AG04449 (cell line): ENCODE measurements around the gene HOXB5.

Experiments used
- CTCF ChIA-PET: fragments of 350-600 bp; formaldehyde crosslinking; extraction: SDS; loops from one replicate; lab custom pipeline; 2021; ENCODE audit warnings: antibody characterized with exemption; lab: Yijun Ruan, JAX
- POLR2A ChIA-PET: fragments of 400-600, 350-600 bp; formaldehyde crosslinking; extraction: SDS; loops from one replicate; lab custom pipeline; 2020; ENCODE audit warnings: antibody characterized with exemption, inconsistent platforms; lab: Yijun Ruan, JAX
- DNase-seq: peaks from one replicate; pipeline ENCODE4 v3.0.0-alpha.2; 2010; ENCODE audit warnings: low read depth, low spot score
- H3K4me3 ChIP-seq: 2 replicates; pipeline ENCODE4 v1.5.1; 2011; ENCODE audit warnings: low read depth, mild to moderate bottlenecking, control low read depth, low read length
- TF ChIP-seq, protein P1 (sequence below): IDR thresholded peaks from one replicate; pipeline ENCODE4 v1.5.1; 2011; ENCODE audit warnings: mild to moderate bottlenecking, moderate library complexity, low read length, control low read depth, inconsistent platforms; ENCODE audit not compliant: insufficient read depth; ENCODE audit errors: missing control alignments

The HOXB5 gene

GRCh38 chr17:48593126-48593829 is at the start of gene HOXB5:
TSS of gene HOXB5 (minus strand) at chr17:48593779. CDS start at chr17:48593682, 97 bp downstream.
- no peak for DNase-seq
- CTCF ChIA-PET = interaction anchor here (0.6 to 8.4 kb wide), 36 partner anchors 14 to 441 kb away, joined by 3 to 80 read pairs (median 6); partner anchors contain the start of gene HOXB8
- TF ChIP-seq, protein P1, sequence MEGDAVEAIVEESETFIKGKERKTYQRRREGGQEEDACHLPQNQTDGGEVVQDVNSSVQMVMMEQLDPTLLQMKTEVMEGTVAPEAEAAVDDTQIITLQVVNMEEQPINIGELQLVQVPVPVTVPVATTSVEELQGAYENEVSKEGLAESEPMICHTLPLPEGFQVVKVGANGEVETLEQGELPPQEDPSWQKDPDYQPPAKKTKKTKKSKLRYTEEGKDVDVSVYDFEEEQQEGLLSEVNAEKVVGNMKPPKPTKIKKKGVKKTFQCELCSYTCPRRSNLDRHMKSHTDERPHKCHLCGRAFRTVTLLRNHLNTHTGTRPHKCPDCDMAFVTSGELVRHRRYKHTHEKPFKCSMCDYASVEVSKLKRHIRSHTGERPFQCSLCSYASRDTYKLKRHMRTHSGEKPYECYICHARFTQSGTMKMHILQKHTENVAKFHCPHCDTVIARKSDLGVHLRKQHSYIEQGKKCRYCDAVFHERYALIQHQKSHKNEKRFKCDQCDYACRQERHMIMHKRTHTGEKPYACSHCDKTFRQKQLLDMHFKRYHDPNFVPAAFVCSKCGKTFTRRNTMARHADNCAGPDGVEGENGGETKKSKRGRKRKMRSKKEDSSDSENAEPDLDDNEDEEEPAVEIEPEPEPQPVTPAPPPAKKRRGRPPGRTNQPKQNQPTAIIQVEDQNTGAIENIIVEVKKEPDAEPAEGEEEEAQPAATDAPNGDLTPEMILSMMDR = no peak
- peak within 1 kb of the TSS; percentile 76 for H3K4me3 ChIP-seq
- POLR2A ChIA-PET = interaction anchor here (0.8 to 3.3 kb wide), 16 partner anchors 17 to 257 kb away, joined by 3 to 14 read pairs (median 5); partner anchors contain the start of gene HOXB8

DNA sequence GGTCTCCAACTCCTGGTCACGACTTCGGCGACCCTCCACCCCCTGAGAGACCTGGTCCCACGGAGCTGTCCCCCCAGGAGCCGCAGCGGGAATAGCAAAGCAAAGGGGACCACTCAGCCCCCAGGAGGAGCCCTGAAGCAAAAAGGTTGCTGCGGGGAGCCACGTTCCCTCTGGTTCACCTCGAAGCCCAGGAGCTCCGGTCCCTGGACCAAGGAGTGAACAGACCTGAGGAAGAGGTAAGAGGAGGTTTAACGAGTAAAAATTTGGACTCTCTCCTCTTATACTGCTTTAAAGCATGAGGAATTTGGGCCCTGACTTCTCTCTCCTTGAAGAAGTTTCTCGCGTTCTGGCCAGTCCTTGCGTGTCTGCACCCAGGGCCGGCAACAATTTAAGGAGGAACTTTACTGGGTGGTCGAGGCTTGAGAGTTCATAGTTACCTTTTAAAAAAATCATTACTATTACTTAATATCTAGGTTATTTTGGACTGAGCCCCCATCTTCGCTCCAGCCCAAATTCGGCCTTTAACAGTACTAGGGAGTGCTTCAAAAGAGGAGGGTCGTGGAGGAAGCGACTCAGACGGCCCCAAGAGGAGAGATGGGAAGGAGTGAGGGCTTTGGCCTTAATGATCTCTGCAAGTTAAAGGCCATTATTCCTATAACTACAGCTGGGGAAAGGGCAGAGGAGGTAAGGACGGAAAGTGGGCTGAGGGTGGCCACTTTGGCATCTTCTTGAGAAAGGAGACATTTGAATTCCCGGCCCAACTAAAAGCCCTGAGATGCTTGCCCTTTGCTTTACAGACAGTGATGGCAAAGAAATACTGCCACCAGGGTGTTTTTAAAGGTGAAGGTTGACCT is 49.5 kb upstream of the HOXB5 start:
- no peak for DNase-seq
- ChIA-PET POLR2A (no interaction called here), CTCF (interaction anchor here (0.7 to 1.4 kb wide), 3 partner anchors 19 to 28 kb away, joined by 3 to 5 read pairs (median 4); no protein-coding TSS in a partner anchor)
- no peak overlapping the region for H3K4me3 ChIP-seq
- TF ChIP-seq, protein P1 = no peak

DNA sequence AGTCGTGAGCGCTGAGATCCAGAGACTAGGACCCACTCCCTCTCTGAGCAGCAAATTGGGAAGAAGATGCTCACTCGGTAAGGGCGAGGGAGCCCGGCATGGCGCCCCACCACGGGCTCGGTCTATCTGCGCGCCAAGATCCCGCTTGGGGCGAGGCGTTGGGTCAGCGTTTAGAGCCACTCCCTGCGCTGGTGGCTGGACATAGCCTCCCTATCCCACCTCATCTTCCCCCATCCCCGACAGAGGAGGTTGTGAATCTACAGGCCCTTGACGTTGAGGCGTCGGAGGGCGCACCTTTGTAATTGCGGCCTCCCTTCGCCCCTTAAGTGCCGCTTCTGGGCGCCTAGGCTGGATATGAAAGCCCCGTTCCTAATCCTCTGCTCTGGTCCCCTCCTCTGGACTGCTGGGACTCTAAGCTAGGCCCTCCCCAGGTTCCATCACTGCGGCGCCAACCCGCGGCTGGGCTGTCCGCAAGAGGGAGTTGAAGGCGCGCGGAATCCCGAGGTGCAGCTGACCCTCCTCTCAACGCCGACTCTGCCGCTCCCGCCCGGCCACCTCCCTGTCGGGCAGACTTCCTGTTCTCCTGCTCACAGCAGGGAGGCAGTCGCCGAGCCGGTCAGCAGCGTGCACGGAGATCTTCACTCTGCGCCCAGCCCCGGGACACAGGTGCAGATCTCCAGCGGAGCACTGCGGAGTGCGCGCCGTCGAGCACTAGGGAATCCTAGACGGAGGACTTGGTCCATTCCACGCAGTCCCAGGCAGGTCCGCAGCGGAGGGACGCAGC is 48.7 kb upstream of the HOXB5 start:
- TF ChIP-seq, protein P1 = no peak
- no peak overlapping the region for H3K4me3 ChIP-seq
- ChIA-PET POLR2A (no interaction called here), CTCF (interaction anchor here (0.7 to 1.2 kb wide), 2 partner anchors 20 to 21 kb away, joined by 3 to 4 read pairs; no protein-coding TSS in a partner anchor)
- DNase-seq = no peak

GRCh38 chr17:48641541-48642058 is 48.0 kb upstream of the HOXB5 start:
- ChIA-PET CTCF (no interaction called here), POLR2A (no interaction called here)
- no peak overlapping the region for H3K4me3 ChIP-seq

DNA sequence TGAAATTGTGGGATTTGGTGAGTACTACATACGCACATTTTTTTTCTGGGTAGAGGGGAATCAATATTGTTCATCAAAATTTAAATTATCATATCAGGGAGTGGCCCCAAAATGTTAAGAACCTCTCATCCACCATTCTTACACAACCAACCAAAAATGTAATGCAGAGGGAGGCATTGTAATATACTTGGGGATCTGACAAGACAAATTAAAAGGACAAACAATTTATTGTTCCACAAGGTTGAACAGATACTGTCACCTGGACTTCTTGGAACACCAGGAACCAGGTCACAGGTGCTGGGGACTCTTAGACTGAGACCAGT is 47.2 kb upstream of the HOXB5 start:
- DNase-seq = no peak
- H3K4me3 ChIP-seq = no peak overlapping the region
- POLR2A ChIA-PET = no interaction called here
- CTCF ChIA-PET = interaction anchor here (1.2 to 1.4 kb wide), 3 partner anchors 9 to 379 kb away, joined by 3 to 4 read pairs (median 3); no protein-coding TSS in a partner anchor
- TF ChIP-seq, protein P1 = no peak

More at GRCh38 chr17:48641541-48642058, 48.0 kb upstream of the HOXB5 start:
- no peak for DNase-seq
- TF ChIP-seq, protein P1 = no peak
